GM23248 (cell line): ENCODE results near the gene ZNF70. TPM values are rescaled to one million over a fixed set of nuclear protein-coding genes. Genes with fewer than 3 reads are reported as not detected.
A peak's percentile ranks its signal among the peaks of the same experiment; 100 is the strongest.

Experiments
- DNase-seq: peaks from one replicate; pipeline ENCODE4 v3.0.0-alpha.2; 2015
- H2AFZ ChIP-seq: fragments of 200-600 bp; sonication (generic); 2 replicates; pipeline ENCODE4 v1.6.1; 2016; ENCODE audit warnings: antibody characterized with exemption
- H3F3A ChIP-seq: fragments of 200-600 bp; sonication (generic); 2 replicates; pipeline ENCODE4 v1.6.1; 2016; ENCODE audit warnings: mild to moderate bottlenecking, antibody characterized with exemption, mixed run types; ENCODE audit not compliant: insufficient read depth
- H3K27ac ChIP-seq: fragments of 200-600 bp; sonication (generic); 2 replicates; pipeline ENCODE4 v1.5.1; 2016; ENCODE audit warnings: mild to moderate bottlenecking
- H3K27me3 ChIP-seq: fragments of 200-600 bp; sonication (generic); replicated peaks from 2 replicates; pipeline ENCODE4 v1.6.1; 2016; ENCODE audit warnings: mild to moderate bottlenecking; ENCODE audit not compliant: insufficient read depth
- H3K36me3 ChIP-seq: fragments of 200-600 bp; sonication (generic); 2 replicates; pipeline ENCODE4 v1.6.1; 2016; ENCODE audit warnings: low read depth, mild to moderate bottlenecking
- H3K4me1 ChIP-seq: fragments of 200-600 bp; sonication (generic); 2 replicates; pipeline ENCODE4 v1.6.1; 2016; ENCODE audit warnings: mild to moderate bottlenecking; ENCODE audit not compliant: insufficient read depth
- H3K4me2 ChIP-seq: fragments of 200-600 bp; sonication (generic); one replicate; pipeline ENCODE4 v1.6.1; 2016; ENCODE audit warnings: mild to moderate bottlenecking; ENCODE audit not compliant: unreplicated experiment
- H3K4me3 ChIP-seq: fragments of 200-600 bp; sonication (generic); 2 replicates; pipeline ENCODE4 v1.5.1; 2016; ENCODE audit warnings: mild to moderate bottlenecking
- H3K79me2 ChIP-seq: fragments of 200-600 bp; sonication (generic); 2 replicates; pipeline ENCODE4 v1.6.1; 2016; ENCODE audit warnings: mild to moderate bottlenecking; ENCODE audit not compliant: insufficient read depth
- H3K9ac ChIP-seq: fragments of 200-600 bp; sonication (generic); 2 replicates; pipeline ENCODE4 v1.6.1; 2016; ENCODE audit warnings: mild to moderate bottlenecking
- H3K9me2 ChIP-seq: fragments of 200-600 bp; sonication (generic); 2 replicates; pipeline ENCODE4 v1.6.1; 2016; ENCODE audit warnings: mixed run types, mild to moderate bottlenecking, moderate library complexity; ENCODE audit not compliant: insufficient read depth
- H3K9me3 ChIP-seq: fragments of 200-600 bp; sonication (generic); one replicate; pipeline ENCODE4 v1.6.1; 2017; ENCODE audit warnings: low read depth
- H4K20me1 ChIP-seq: fragments of 200-600 bp; sonication (generic); 2 replicates; pipeline ENCODE4 v1.6.0; 2016; ENCODE audit not compliant: insufficient read depth
- EZH2 ChIP-seq: fragments of 200-600 bp; sonication (generic); IDR thresholded peaks from 2 replicates; pipeline ENCODE4 v1.6.1; 2018; ENCODE audit warnings: antibody characterized with exemption, mild to moderate bottlenecking; ENCODE audit not compliant: insufficient read depth, poor library complexity, severe bottlenecking
- EZH2phosphoT487 ChIP-seq: fragments of 200-600 bp; sonication (generic); IDR thresholded peaks from 2 replicates; pipeline ENCODE4 v1.6.1; 2018; ENCODE audit warnings: antibody characterized with exemption, moderate library complexity, mild to moderate bottlenecking, low read depth; ENCODE audit not compliant: insufficient read depth
- WGBS, 2 experiments: methylation state at CpG; one replicate each; pipeline ENCODE4 v1.1.6; 2015 to 2017; ENCODE audit warnings: low lambda C conversion rate in 2 of 2, low coverage in 1 of 2; ENCODE audit errors: missing lambda C conversion rate in 2 of 2; 5-methylcytosine and 5-hydroxymethylcytosine counted together
- in situ Hi-C: fragments of 300-500 bp; cut with MboI; formaldehyde crosslinking; loops from 2 replicates; pipeline ENCODE4 v1.15.0; 2020
- polyA plus RNA-seq: library from polyadenylated mRNA; unstranded; fragments of >200 nt; fragmentation: Nextera tagmentation; extraction: Ambion mirVana; gene quantifications from 2 replicates; pipeline ENCODE4 v1.2.1, GENCODE V29; 2016
- total RNA-seq: library from RNA; depleted of rRNA; stranded (reverse); fragments of >200 nt; shearing (Covaris generic); gene quantifications from 2 replicates; pipeline ENCODE4 v1.2.3, GENCODE V29; 2014

ZNF70 gene
- total and polyA plus RNA-seq, 2 experiments from 2014 or later = 1.0 to 2.5 TPM

GRCh38 chr22:23781065-23781464 is 30.2 kb upstream of the ZNF70 start:
- Histone ChIP-seq H3F3A (0 out of 2 replicates have a peak, but pooled peaks cover 3% of the 10 kb centered on the region), H3K36me3 (no peaks in the 10 kb centered on the region), H3K9ac (peak overlapping the region; percentile 24; the same call in 1 of the 2 replicates), H2AFZ (peak overlapping the region; percentile 61), H3K27me3 (no peaks in the 10 kb centered on the region), H4K20me1 (no peaks in the 10 kb centered on the region), H3K27ac (peak overlapping the region; percentile 49), H3K9me2 (no peaks in the 10 kb centered on the region), H3K4me1 (peaks cover 13% of the 10 kb centered on the region), H3K4me3 (no peak overlapping the region), H3K4me2 (no peak overlapping the region), H3K9me3 (no peaks in the 10 kb centered on the region), H3K79me2 (no peaks in the 10 kb centered on the region)
- no peak for TF ChIP-seq EZH2
- DNase-seq = no peak
- in situ Hi-C loops = no loop called here
- 76 to 79% methylated on average over 14 to 15 of the region's 15 CpGs for WGBS, 2 experiments

- H3K4me2 ChIP-seq = no peak overlapping the region
- no peaks in the 10 kb centered on the region for H3K36me3 ChIP-seq
- no peak overlapping the region for H3K4me3 ChIP-seq
- H3K9me2 ChIP-seq = no peaks in the 10 kb centered on the region
- in situ Hi-C loops = no loop called here
- peaks cover 13% of the 10 kb centered on the region for H3K4me1 ChIP-seq
- no peak for TF ChIP-seq EZH2
- TF ChIP-seq EZH2phosphoT487 = no peak
- H3K27me3 ChIP-seq = no peaks in the 10 kb centered on the region
- H3K79me2 ChIP-seq = no peaks in the 10 kb centered on the region
- no peak overlapping the region for H3K9ac ChIP-seq
- H2AFZ ChIP-seq = no peak overlapping the region
- 94% methylated on average over 20 of the region's 20 CpGs for WGBS, 2 experiments
- H4K20me1 ChIP-seq = no peaks in the 10 kb centered on the region
- no peak for DNase-seq
- no peaks in the 10 kb centered on the region for H3K9me3 ChIP-seq
- H3F3A ChIP-seq = 0 out of 2 replicates have a peak, but pooled peaks cover 3% of the 10 kb centered on the region
- no peak overlapping the region for H3K27ac ChIP-seq
Measured at GRCh38 chr22:23780146-23780748, 29.3 kb upstream of the ZNF70 start.

- H3K4me1 ChIP-seq = peaks cover 13% of the 10 kb centered on the region
- no peaks in the 10 kb centered on the region for H3K9me3 ChIP-seq
- no peaks in the 10 kb centered on the region for H3K27me3 ChIP-seq
- no peak overlapping the region for H3K27ac ChIP-seq
- H3K9me2 ChIP-seq = no peaks in the 10 kb centered on the region
- TF ChIP-seq EZH2phosphoT487 (no peak), EZH2 (no peak)
- 79 to 87% methylated on average over 4 to 5 of the region's 5 CpGs for WGBS, 2 experiments
- no peaks in the 10 kb centered on the region for H3K36me3 ChIP-seq
- no peak overlapping the region for H2AFZ ChIP-seq
- H3K79me2 ChIP-seq = no peaks in the 10 kb centered on the region
- H3K4me3 ChIP-seq = no peak overlapping the region
- H3K9ac ChIP-seq = no peak overlapping the region
- H3K4me2 ChIP-seq = no peak overlapping the region
- no peak for DNase-seq
- 0 out of 2 replicates have a peak, but pooled peaks cover 3% of the 10 kb centered on the region for H3F3A ChIP-seq
- no peaks in the 10 kb centered on the region for H4K20me1 ChIP-seq
- in situ Hi-C loops = no loop called here
Measured at GRCh38 chr22:23779731-23780130, 28.8 kb upstream of the ZNF70 start.

GRCh38 chr22:23779083-23779482 is 28.2 kb upstream of the ZNF70 start:
- 88% methylated on average over 14 to 16 of the region's 16 CpGs for WGBS, 2 experiments
- H3K36me3 ChIP-seq = no peaks in the 10 kb centered on the region
- no peaks in the 10 kb centered on the region for H3K9me2 ChIP-seq
- no peaks in the 10 kb centered on the region for H3K27me3 ChIP-seq
- H3K4me1 ChIP-seq = peaks cover 13% of the 10 kb centered on the region
- no peak overlapping the region for H3K27ac ChIP-seq
- H4K20me1 ChIP-seq = no peaks in the 10 kb centered on the region
- in situ Hi-C loops = no loop called here
- no peaks in the 10 kb centered on the region for H3K79me2 ChIP-seq
- H3K9ac ChIP-seq = no peak overlapping the region
- H3K4me3 ChIP-seq = no peak overlapping the region
- H3K9me3 ChIP-seq = no peaks in the 10 kb centered on the region
- H2AFZ ChIP-seq = no peak overlapping the region
- DNase-seq = no peak
- H3K4me2 ChIP-seq = no peak overlapping the region
- H3F3A ChIP-seq = 0 out of 2 replicates have a peak, but pooled peaks cover 3% of the 10 kb centered on the region
- TF ChIP-seq EZH2 (no peak), EZH2phosphoT487 (no peak)

GRCh38 chr22:23778577-23778900 is 27.6 kb upstream of the ZNF70 start:
- H3K4me3 ChIP-seq = no peak overlapping the region
- no peaks in the 10 kb centered on the region for H3K9me2 ChIP-seq
- no peaks in the 10 kb centered on the region for H3K36me3 ChIP-seq
- no peaks in the 10 kb centered on the region for H3K79me2 ChIP-seq
- no peak for TF ChIP-seq EZH2
- TF ChIP-seq EZH2phosphoT487 = no peak
- H3K9me3 ChIP-seq = no peaks in the 10 kb centered on the region
- in situ Hi-C loops = no loop called here
- no peak overlapping the region for H2AFZ ChIP-seq
- H3K4me1 ChIP-seq = peaks cover 13% of the 10 kb centered on the region
- WGBS, 2 experiments = 72 to 85% methylated on average over 3 of the region's 3 CpGs
- DNase-seq = no peak
- 0 out of 2 replicates have a peak, but pooled peaks cover 3% of the 10 kb centered on the region for H3F3A ChIP-seq
- no peak overlapping the region for H3K9ac ChIP-seq
- H3K27me3 ChIP-seq = no peaks in the 10 kb centered on the region
- no peak overlapping the region for H3K27ac ChIP-seq
- no peak overlapping the region for H3K4me2 ChIP-seq
- H4K20me1 ChIP-seq = no peaks in the 10 kb centered on the region
